Common myeloid progenitor, CD34-positive (primary cell): ENCODE data around the gene SGF29. TPM values are rescaled to one million over a fixed set of nuclear protein-coding genes. Genes with fewer than 3 reads are reported as not detected.

Experiments
- CTCF ChIA-PET: fragments of 350-600 bp; sonication (Branson Sonifier 250); formaldehyde crosslinking; loops from one replicate; lab custom pipeline; 2021; ENCODE audit warnings: antibody characterized with exemption; lab: Charles Lee
- POLR2A ChIA-PET: fragments of 350-600 bp; sonication (Branson Sonifier 250); formaldehyde crosslinking; loops from one replicate; lab custom pipeline; 2021; ENCODE audit warnings: antibody characterized with exemption; lab: Charles Lee
- DNase-seq, 3 donors: peaks; one replicate each; pipeline versions ENCODE4 v3.0.0 to v3.0.0-alpha.2; 2013
- H3K27ac ChIP-seq, 2 experiments: 1 replicate in 1 of 2; 2 replicates in 1 of 2; pipeline ENCODE4 v1.7.0; 2013; ENCODE audit warnings: inconsistent platforms in 2 of 2, low read length in 2 of 2, mild to moderate bottlenecking in 2 of 2, low read depth in 1 of 2, moderate library complexity in 1 of 2; ENCODE audit not compliant: severe bottlenecking in 2 of 2, insufficient read depth in 1 of 2, poor library complexity in 1 of 2
- H3K27me3 ChIP-seq, 5 experiments: replicated peaks in 2 of 5; 1 replicate in 3 of 5; 2 replicates in 2 of 5; pipeline versions ENCODE4 v1.6.1 to v1.7.0; 2013; ENCODE audit warnings: low read length in 4 of 5, mild to moderate bottlenecking in 2 of 5, moderate library complexity in 2 of 5, inconsistent platforms in 1 of 5; ENCODE audit not compliant: insufficient read depth in 5 of 5, control insufficient read depth in 4 of 5
- H3K36me3 ChIP-seq, 4 experiments: 1 replicate in 2 of 4; 2 replicates in 2 of 4; pipeline versions ENCODE4 v1.6.1 to v1.7.0; 2013; ENCODE audit warnings: low read length in 3 of 4, control low read depth in 1 of 4, mild to moderate bottlenecking in 1 of 4; ENCODE audit not compliant: control insufficient read depth in 4 of 4, insufficient read depth in 4 of 4
- H3K4me1 ChIP-seq, 4 experiments: 1 replicate in 3 of 4; 2 replicates in 1 of 4; pipeline versions ENCODE4 v1.6.1 to v1.7.1; 2013; ENCODE audit warnings: low read length in 3 of 4, mild to moderate bottlenecking in 3 of 4, control low read depth in 1 of 4, inconsistent platforms in 1 of 4, moderate library complexity in 1 of 4; ENCODE audit not compliant: control insufficient read depth in 4 of 4, insufficient read depth in 4 of 4; ENCODE audit errors: control extremely low read depth in 1 of 4
- H3K4me3 ChIP-seq, 7 experiments: 1 replicate in 4 of 7; 2 replicates in 3 of 7; pipeline versions ENCODE4 v1.5.1 to v1.7.0; 2013; ENCODE audit warnings: mild to moderate bottlenecking in 7 of 7, low read length in 6 of 7, moderate library complexity in 6 of 7, inconsistent platforms in 2 of 7, low read depth in 2 of 7, control low read depth in 1 of 7; ENCODE audit not compliant: insufficient read depth in 4 of 7, control insufficient read depth in 1 of 7; ENCODE audit errors: extremely low read depth in 1 of 7
- H3K9me3 ChIP-seq, 5 experiments: 1 replicate in 4 of 5; 2 replicates in 1 of 5; pipeline versions ENCODE4 v1.6.1 to v1.7.1; 2013; ENCODE audit warnings: low read length in 4 of 5, mild to moderate bottlenecking in 2 of 5, inconsistent platforms in 1 of 5, low read depth in 1 of 5, moderate library complexity in 1 of 5; ENCODE audit not compliant: control insufficient read depth in 4 of 5, insufficient read depth in 2 of 5; ENCODE audit errors: control extremely low read depth in 1 of 5
- WGBS: methylation state at CpG from one replicate; pipeline ENCODE4 v1.1.5; 2013; ENCODE audit not compliant: insufficient coverage; 5-methylcytosine and 5-hydroxymethylcytosine counted together
- polyA plus RNA-seq: library from polyadenylated mRNA; unstranded; fragments of 120-200 nt; gene quantifications from one replicate; pipeline ENCODE4 v1.2.1, GENCODE V29; 2013

Gene SGF29
- 29.6 TPM for polyA plus RNA-seq

GRCh38 chr16:28553776-28554633 is at the start of gene SGF29:
SGF29 (plus strand) TSS chr16:28553920; CDS start chr16:28581070, 27,150 bp downstream.
- H3K27ac ChIP-seq: peak within 1 kb of the TSS; percentile 83 to 92
- CTCF ChIA-PET: interaction anchor here (0.5 to 1.0 kb wide), 2 partner anchors 11 to 28 kb away, joined by 3 to 4 read pairs; no protein-coding TSS in a partner anchor
- whole genome bisulfite sequencing: 3% methylated on average over 53 of the region's 88 CpGs
- H3K36me3 ChIP-seq: peaks cover 2 to 19% (median 14%) of the 10 kb centered on the region in 4 experiments
- H3K27me3 ChIP-seq: no peaks in the 10 kb centered on the region
- no peaks in the 10 kb centered on the region for H3K9me3 ChIP-seq
- peaks cover 5 to 18% (median 14%) of the 10 kb centered on the region in 4 experiments for H3K4me1 ChIP-seq
- H3K4me3 ChIP-seq: peak within 1 kb of the TSS; percentile 71 to 91 (median 81)
- POLR2A ChIA-PET: no interaction called here
- DNase-seq: peak; percentile 94 to 98 (median 97)

GRCh38 chr16:28504707-28505404 is 48.9 kb upstream of the SGF29 start:
- Histone ChIP-seq H3K9me3 (no peaks in the 10 kb centered on the region), H3K4me1 (peaks cover 0 to 18% (median 10%) of the 10 kb centered on the region in 4 experiments), H3K36me3 (no peaks in the 10 kb centered on the region), H3K4me3 (no peak overlapping the region), H3K27ac (no peak overlapping the region), H3K27me3 (no peaks in the 10 kb centered on the region)
- CTCF ChIA-PET: interaction anchor here (2.1 kb wide), 1 partner anchor 12 kb away, joined by 9 read pairs; the partner anchor contains the start of gene CLN3
- 100% methylated on average over 6 of the region's 8 CpGs for WGBS
- POLR2A ChIA-PET: no interaction called here
- no peak for DNase-seq

GRCh38 chr16:28505489-28506137 is 48.1 kb upstream of the SGF29 start:
- Histone ChIP-seq H3K36me3 (no peaks in the 10 kb centered on the region), H3K27me3 (no peaks in the 10 kb centered on the region), H3K4me1 (peaks cover 0 to 18% (median 10%) of the 10 kb centered on the region in 4 experiments), H3K9me3 (no peaks in the 10 kb centered on the region), H3K4me3 (no peak overlapping the region), H3K27ac (no peak overlapping the region)
- WGBS: 93% methylated on average over 7 of the region's 14 CpGs
- ChIA-PET POLR2A (no interaction called here), CTCF (interaction anchor here (0.9 kb wide), 1 partner anchor 14 kb away, joined by 3 read pairs; the partner anchor contains the start of gene CLN3)
- DNase-seq: no peak

GRCh38 chr16:28511031-28511430 is 42.7 kb upstream of the SGF29 start:
- Histone ChIP-seq H3K36me3 (no peaks in the 10 kb centered on the region), H3K4me1 (peaks cover 0 to 18% (median 10%) of the 10 kb centered on the region in 4 experiments), H3K9me3 (no peaks in the 10 kb centered on the region), H3K27ac (no peak overlapping the region), H3K4me3 (no peak overlapping the region), H3K27me3 (no peaks in the 10 kb centered on the region)
- no peak for DNase-seq
- WGBS: 100% methylated on average over 3 of the region's 3 CpGs
- POLR2A ChIA-PET: no interaction called here
- CTCF ChIA-PET: interaction anchor here (1.0 to 1.4 kb wide), 4 partner anchors 9 to 39 kb away, joined by 3 to 5 read pairs (median 3); no protein-coding TSS in a partner anchor

- H3K27ac ChIP-seq: no peak overlapping the region
- WGBS: 98% methylated on average over 18 of the region's 21 CpGs
- no peak for DNase-seq
- no peaks in the 10 kb centered on the region for H3K36me3 ChIP-seq
- no peak overlapping the region for H3K4me3 ChIP-seq
- H3K4me1 ChIP-seq: peaks cover 0 to 13% (median 6%) of the 10 kb centered on the region in 4 experiments
- no peaks in the 10 kb centered on the region for H3K9me3 ChIP-seq
- ChIA-PET CTCF (interaction anchor here (1.2 kb wide), 1 partner anchor 31 kb away, joined by 3 read pairs; no protein-coding TSS in a partner anchor), POLR2A (no interaction called here)
- no peaks in the 10 kb centered on the region for H3K27me3 ChIP-seq
These were observed 41.6 kb upstream of the SGF29 start for GRCh38 chr16:28511801-28512789.
